Astrocyte of the cerebellum (primary cell): Measurements from ENCODE around the gene CDKAL1.
"Not testable (repeated sequence)": the region's sequence is repeated elsewhere in the genome, so short reads cannot be mapped to it uniquely, and the experiment has no call there.

Experiments used
- DNase-seq: peaks from one replicate; pipeline ENCODE4 v3.0.0-alpha.2; 2011; ENCODE audit warnings: low read depth
- H3K4me3 ChIP-seq: 2 replicates; pipeline ENCODE4 v1.5.1; 2011; ENCODE audit warnings: mild to moderate bottlenecking, low read depth, low read length, moderate library complexity
- in situ Hi-C: cut with HindIII; loops from 2 replicates; pipeline ENCODE4 v1.10.0; 2017; ENCODE audit warnings: low sequenced_read_pairs
- TF ChIP-seq, protein P1 (sequence below): IDR thresholded peaks from 2 replicates; pipeline ENCODE4 v1.5.1; 2012; ENCODE audit warnings: low read length, low read depth, moderate library complexity, mild to moderate bottlenecking; ENCODE audit errors: missing control alignments

CDKAL1 gene

DNA sequence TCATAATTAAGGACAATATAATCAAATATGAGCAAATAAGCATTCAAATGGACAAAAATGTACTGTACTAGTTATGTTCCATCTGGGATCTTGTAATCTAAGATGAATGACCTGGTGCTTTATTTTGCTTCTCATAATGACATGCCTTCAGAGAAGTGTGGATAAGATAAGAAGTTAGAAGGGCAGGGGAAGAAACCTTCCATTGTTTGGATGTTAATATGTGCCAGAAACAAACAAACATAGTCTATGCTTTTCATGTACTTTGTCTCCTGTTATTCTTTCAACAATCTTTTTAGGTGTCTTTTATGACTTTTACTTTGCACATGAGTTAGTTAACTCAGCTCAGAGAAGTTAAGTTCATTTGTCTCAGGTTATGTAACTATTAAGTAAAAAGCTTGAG, 547.8 kb downstream of the CDKAL1 start:
- no peak for DNase-seq
- H3K4me3 ChIP-seq = no peak overlapping the region
- in situ Hi-C loops = no loop called here
- TF ChIP-seq, protein P1, sequence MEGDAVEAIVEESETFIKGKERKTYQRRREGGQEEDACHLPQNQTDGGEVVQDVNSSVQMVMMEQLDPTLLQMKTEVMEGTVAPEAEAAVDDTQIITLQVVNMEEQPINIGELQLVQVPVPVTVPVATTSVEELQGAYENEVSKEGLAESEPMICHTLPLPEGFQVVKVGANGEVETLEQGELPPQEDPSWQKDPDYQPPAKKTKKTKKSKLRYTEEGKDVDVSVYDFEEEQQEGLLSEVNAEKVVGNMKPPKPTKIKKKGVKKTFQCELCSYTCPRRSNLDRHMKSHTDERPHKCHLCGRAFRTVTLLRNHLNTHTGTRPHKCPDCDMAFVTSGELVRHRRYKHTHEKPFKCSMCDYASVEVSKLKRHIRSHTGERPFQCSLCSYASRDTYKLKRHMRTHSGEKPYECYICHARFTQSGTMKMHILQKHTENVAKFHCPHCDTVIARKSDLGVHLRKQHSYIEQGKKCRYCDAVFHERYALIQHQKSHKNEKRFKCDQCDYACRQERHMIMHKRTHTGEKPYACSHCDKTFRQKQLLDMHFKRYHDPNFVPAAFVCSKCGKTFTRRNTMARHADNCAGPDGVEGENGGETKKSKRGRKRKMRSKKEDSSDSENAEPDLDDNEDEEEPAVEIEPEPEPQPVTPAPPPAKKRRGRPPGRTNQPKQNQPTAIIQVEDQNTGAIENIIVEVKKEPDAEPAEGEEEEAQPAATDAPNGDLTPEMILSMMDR = no peak

DNA sequence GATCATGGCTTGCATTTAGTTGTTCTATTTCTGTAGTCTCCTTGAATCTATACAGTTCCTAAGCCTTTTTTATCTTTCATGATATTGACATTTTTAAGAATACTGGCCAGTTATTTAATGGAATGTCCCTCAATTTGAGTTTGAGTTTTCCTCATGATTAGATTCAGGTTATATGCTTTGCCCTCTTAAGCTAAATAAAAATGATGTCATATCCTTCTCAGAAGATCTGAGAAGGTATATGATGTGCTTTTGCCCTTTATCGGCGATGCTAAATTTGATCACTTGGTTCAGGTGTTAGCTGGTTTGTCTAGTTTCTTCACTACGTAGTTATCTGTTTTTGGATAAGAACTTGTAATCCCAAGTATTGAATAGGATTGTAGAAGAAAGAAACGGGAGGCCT, 549.5 kb downstream of the CDKAL1 start:
- DNase-seq = no peak
- no peak overlapping the region for H3K4me3 ChIP-seq
- TF ChIP-seq, protein P1 = no peak
- in situ Hi-C loops = no loop called here

DNA sequence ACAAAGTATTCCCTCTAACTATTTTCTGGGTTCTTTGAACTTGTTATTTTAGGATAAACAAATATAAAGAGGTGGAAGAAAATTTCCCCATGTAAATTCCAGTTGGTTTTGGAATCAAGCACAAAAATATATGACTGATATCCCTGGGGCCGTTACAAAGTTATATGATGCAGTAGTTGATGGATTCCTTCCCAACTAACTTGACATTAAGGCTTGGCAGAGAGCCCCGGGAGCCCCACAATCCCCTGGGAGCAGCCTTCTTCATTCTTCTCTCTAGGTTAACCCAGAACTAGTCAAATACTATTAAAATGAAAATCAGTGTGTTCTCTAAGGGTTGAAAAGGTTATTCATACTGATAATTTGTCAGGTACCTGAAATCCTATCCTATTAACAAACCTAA, 550.4 kb downstream of the CDKAL1 start:
- no peak for DNase-seq
- TF ChIP-seq, protein P1 = no peak
- H3K4me3 ChIP-seq = no peak overlapping the region
- in situ Hi-C loops = no loop called here

DNA sequence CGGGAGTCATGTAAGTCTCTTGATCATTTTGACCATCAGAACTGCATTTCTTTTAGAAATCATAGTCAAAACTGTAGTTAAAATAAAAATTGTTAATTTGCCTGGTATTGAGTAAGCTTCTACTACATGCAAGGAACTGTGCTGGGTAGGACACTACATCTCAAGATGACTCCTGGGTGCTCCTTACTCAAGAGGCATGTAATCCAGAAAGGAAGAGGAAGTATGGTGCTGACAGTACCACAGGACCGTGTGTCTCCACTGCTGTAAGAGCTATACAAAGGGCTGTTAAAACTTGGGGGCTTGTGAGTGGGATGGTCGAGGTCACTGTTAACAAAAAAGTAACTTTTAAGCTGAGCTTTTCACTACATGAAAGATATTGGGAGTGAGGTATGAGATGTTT, 551.0 kb downstream of the CDKAL1 start:
- DNase-seq = no peak

DNA sequence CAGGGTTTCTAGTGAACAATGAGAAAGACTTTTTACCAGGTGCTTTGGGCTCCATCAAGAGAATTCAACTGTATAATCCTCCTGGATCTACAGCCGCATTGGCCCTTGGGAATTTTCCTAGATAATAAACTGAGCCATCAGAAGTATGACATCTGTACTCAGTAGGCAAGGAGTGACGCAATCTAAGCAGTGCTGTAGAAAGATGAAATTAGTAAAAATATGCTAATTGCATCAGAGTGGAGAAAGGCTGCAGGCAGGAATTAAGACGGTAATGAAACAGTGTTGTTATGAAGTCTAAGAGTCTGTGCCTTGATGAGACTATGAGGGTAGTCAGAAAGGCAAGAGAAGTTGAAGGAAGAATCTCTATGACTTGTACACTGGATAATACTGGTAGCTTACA, 551.4 kb downstream of the CDKAL1 start:
- in situ Hi-C loops = no loop called here

More for the DNA sequence above, 551.0 kb downstream of the CDKAL1 start:
- in situ Hi-C loops = no loop called here
- TF ChIP-seq, protein P1 = no peak
- H3K4me3 ChIP-seq = no peak overlapping the region

DNA sequence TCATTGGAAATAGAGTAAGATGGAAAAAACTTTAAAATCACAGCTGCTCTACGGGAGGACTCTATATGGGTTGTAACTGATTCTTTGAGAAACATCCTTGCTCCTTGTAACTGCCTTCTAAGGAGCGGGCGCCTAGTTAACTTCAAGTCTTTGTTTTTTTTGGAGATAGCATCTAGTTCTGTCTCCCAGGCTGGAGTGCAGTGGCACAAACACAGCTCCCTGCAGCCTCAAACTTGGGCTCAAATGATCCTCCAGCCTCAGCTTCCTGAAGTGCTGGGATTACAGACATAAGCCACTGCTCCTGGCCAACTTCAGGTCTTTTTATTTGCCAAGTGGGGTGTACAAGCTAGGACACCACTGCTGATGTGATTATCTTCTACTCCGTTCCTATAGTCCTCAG, 552.9 kb downstream of the CDKAL1 start:
- no peak for DNase-seq
- in situ Hi-C loops = no loop called here
- TF ChIP-seq, protein P1 = no peak
- no peak overlapping the region for H3K4me3 ChIP-seq

More for the DNA sequence above, 551.4 kb downstream of the CDKAL1 start:
- TF ChIP-seq, protein P1 = no peak
- no peak overlapping the region for H3K4me3 ChIP-seq
- DNase-seq = no peak

DNA sequence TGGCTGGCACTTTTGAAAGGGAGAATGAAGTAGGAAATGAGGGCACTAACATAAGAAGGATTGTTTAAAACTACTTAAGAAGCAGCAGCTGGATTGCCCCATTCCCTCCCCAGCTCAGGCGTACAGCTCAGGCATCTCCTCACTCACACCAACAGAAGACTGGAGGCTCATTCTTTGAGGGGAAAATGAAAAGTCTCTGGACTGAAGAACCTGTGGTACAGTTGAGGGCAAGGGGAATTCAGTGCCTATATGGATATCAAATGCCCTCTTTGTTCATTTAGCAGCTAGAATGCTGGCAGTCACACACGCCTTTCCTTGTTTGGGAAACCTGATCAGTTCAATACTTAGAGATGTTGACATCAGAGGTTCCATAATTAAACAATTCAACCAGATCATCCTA, 557.2 kb downstream of the CDKAL1 start:
- DNase-seq = no peak
- TF ChIP-seq, protein P1 = no peak
- H3K4me3 ChIP-seq = no peak overlapping the region
- in situ Hi-C loops = no loop called here

DNA sequence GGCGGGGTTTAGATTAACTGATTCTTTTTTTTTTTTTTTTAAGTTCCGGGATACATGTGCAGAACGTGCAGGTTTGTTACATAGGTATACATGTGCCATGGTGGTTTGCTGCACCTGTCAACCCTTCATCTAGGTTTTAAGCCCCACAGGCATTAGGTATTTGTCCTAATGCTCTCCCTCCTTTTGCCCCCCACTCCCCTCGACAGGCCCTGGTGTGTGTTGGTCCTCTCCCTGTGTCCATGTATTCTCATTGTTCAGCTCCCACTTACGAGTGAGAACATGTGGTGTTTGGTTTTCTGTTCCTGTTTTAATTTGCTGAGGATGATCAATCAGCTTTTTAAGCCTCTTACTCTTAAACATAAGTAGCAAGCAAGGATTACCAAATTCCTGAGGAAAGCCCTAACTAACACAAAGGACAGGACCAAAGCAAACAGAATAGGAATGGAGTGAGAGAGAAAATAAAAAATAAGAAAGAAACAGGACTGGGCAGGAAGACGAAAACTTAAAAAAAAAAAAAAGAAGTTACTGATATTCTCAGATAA, 558.0 kb downstream of the CDKAL1 start:
- DNase-seq, in situ Hi-C loops, H3K4me3 ChIP-seq: not testable (repeated sequence)
